HepG2 (cell line): ENCODE data around the gene ZNF575. TPM values are rescaled to one million over a fixed set of nuclear protein-coding genes. Genes with fewer than 3 reads are reported as not detected.
A peak's percentile ranks its signal among the peaks of the same experiment; 100 is the strongest.

ENCODE experiments used
- ATF7-NPFF ChIP-seq: sonication (generic); formaldehyde crosslinking; IDR thresholded peaks from 2 replicates; pipeline ENCODE4 v1.8.1; 2023; ENCODE audit warnings: mild to moderate bottlenecking, low read depth, missing genetic modification reagents, moderate library complexity
- HDAC2 ChIP-seq: sonication (generic); formaldehyde crosslinking; IDR thresholded peaks from 2 replicates; pipeline ENCODE4 v1.4.0; 2020; ENCODE audit warnings: missing genetic modification reagents
- HHEX ChIP-seq: IDR thresholded peaks from 2 replicates; pipeline ENCODE4 v1.6.1; 2016; ENCODE audit warnings: control low read depth
- HMGXB3 ChIP-seq: sonication (generic); formaldehyde crosslinking; IDR thresholded peaks from 2 replicates; pipeline ENCODE4 v1.4.0; 2020; ENCODE audit warnings: missing genetic modification reagents, borderline replicate concordance
- HOXA7 ChIP-seq: sonication (generic); formaldehyde crosslinking; IDR thresholded peaks from 2 replicates; pipeline ENCODE4 v1.8.1; 2022; ENCODE audit warnings: mild to moderate bottlenecking, missing genetic modification reagents, moderate library complexity
- JDP2 ChIP-seq: sonication (generic); formaldehyde crosslinking; IDR thresholded peaks from 2 replicates; pipeline ENCODE4 v1.8.1; 2022; ENCODE audit warnings: missing genetic modification reagents, borderline replicate concordance
- KLF11 ChIP-seq: IDR thresholded peaks from 2 replicates; pipeline ENCODE4 v1.6.1; 2016; ENCODE audit warnings: missing compliant biosample characterization
- KLF9 ChIP-seq: IDR thresholded peaks from 2 replicates; pipeline ENCODE4 v1.6.1; 2016; ENCODE audit warnings: low read depth
- MXD3 ChIP-seq: IDR thresholded peaks from 2 replicates; pipeline ENCODE4 v1.6.1; 2016; ENCODE audit warnings: mild to moderate bottlenecking, missing biosample characterization, missing genetic modification reagents
- PAX8 ChIP-seq: sonication (generic); formaldehyde crosslinking; IDR thresholded peaks from 2 replicates; pipeline ENCODE4 v1.8.0; 2022; ENCODE audit warnings: mild to moderate bottlenecking, missing genetic modification reagents, borderline replicate concordance
- RBM39 ChIP-seq: fragments of 200-400 bp; formaldehyde crosslinking; IDR thresholded peaks from one replicate; pipeline ENCODE4 v1.6.1; 2018; ENCODE audit warnings: antibody characterized with exemption, mild to moderate bottlenecking, low read depth, low read length; ENCODE audit not compliant: poor library complexity, severe bottlenecking
- THYN1 ChIP-seq: sonication (generic); formaldehyde crosslinking; IDR thresholded peaks from 2 replicates; pipeline ENCODE4 v1.8.1; 2023; ENCODE audit warnings: low read depth, mild to moderate bottlenecking, moderate library complexity, missing genetic modification reagents, borderline replicate concordance
- TOPORS ChIP-seq: sonication (generic); formaldehyde crosslinking; IDR thresholded peaks from 2 replicates; pipeline ENCODE4 v1.8.0; 2023; ENCODE audit warnings: mild to moderate bottlenecking, missing genetic modification reagents
- UBTF ChIP-seq: sonication (generic); formaldehyde crosslinking; IDR thresholded peaks from 2 replicates; pipeline ENCODE4 v1.4.0; 2020; ENCODE audit warnings: mild to moderate bottlenecking, missing genetic modification reagents
- ZBTB7A ChIP-seq: sonication (generic); formaldehyde crosslinking; IDR thresholded peaks from 2 replicates; pipeline ENCODE4 v1.8.0; 2022; ENCODE audit warnings: mild to moderate bottlenecking, missing genetic modification reagents
- ZBTB7B ChIP-seq: sonication (generic); formaldehyde crosslinking; IDR thresholded peaks from 2 replicates; pipeline ENCODE4 v1.4.0; 2020; ENCODE audit warnings: missing genetic modification reagents
- ZBTB8A ChIP-seq: sonication (generic); formaldehyde crosslinking; IDR thresholded peaks from 2 replicates; pipeline ENCODE4 v1.4.0; 2020; ENCODE audit warnings: mild to moderate bottlenecking, low read depth, missing genetic modification reagents, borderline replicate concordance
- ZNF282 ChIP-seq: fragments of 450-650 bp; IDR thresholded peaks from 2 replicates; pipeline ENCODE4 v1.6.1; 2018; ENCODE audit not compliant: partially characterized antibody
- ZNF331 ChIP-seq: sonication (generic); formaldehyde crosslinking; IDR thresholded peaks from 2 replicates; pipeline ENCODE4 v1.4.0; 2020; ENCODE audit warnings: missing genetic modification reagents
- ZNF557 ChIP-seq: sonication (generic); formaldehyde crosslinking; IDR thresholded peaks from 2 replicates; pipeline ENCODE4 v1.4.0; 2020; ENCODE audit warnings: missing genetic modification reagents
- ZNF576 ChIP-seq: sonication (generic); formaldehyde crosslinking; IDR thresholded peaks from 2 replicates; pipeline ENCODE4 v1.4.0; 2020; ENCODE audit warnings: mild to moderate bottlenecking, missing genetic modification reagents
- ZNF761 ChIP-seq: sonication (generic); formaldehyde crosslinking; conservative IDR thresholded peaks from 2 replicates; pipeline ENCODE4 v1.4.0; 2020; ENCODE audit warnings: mild to moderate bottlenecking, missing genetic modification reagents
- ZNF816 ChIP-seq: sonication (generic); formaldehyde crosslinking; IDR thresholded peaks from 2 replicates; pipeline ENCODE4 v1.8.0; 2022; ENCODE audit warnings: missing genetic modification reagents, mild to moderate bottlenecking, borderline replicate concordance
- polyA plus RNA-seq, 8 experiments: library from polyadenylated mRNA; depleted of rRNA in 3 of 8; stranded (reverse) in 7 of 8; unstranded in 1 of 8; fragments of >200 nt; fragmentation: Illumina TruSeq in 4 of 8; extraction: Trizol in 4 of 8; gene quantifications; 2 replicates each; pipeline versions ENCODE4 v1.2.1 to v1.2.3, GENCODE V29; 2011 to 2016; ENCODE audit warnings: low read depth in 4 of 8, missing spikeins in 1 of 8, mixed read lengths in 1 of 8; ENCODE audit not compliant: insufficient read depth in 1 of 8
- total RNA-seq, 5 experiments: library from RNA; depleted of rRNA; stranded (reverse); fragments of >200 nt; fragmentation: Illumina TruSeq; extraction: Trizol; gene quantifications; 2 replicates each; pipeline ENCODE4 v1.2.3, GENCODE V29; 2016; ENCODE audit warnings: low read depth in 1 of 5

ZNF575 gene
- total and polyA plus RNA-seq, 2 of the 13 experiments (the other 11 are each of a cell fraction or from before 2014, with no cell fraction given), result 0.17 to 0.27 TPM

GRCh38 chr19:43526884-43527859 is 5.8 kb upstream of the ZNF575 start, which contains the start of gene ETHE1 (continued):
- TF ChIP-seq HMGXB3 (CRISPR knock-in tag), result no peak
- no peak for TF ChIP-seq HOXA7
- no peak for TF ChIP-seq ZNF282
- TF ChIP-seq TOPORS (CRISPR knock-in tag), result no peak; the same call in 1 of the 2 replicates
- no peak for TF ChIP-seq ZNF557 (CRISPR knock-in tag)
- peak; percentile 65 for TF ChIP-seq UBTF (CRISPR knock-in tag)
- TF ChIP-seq PAX8 (CRISPR knock-in tag), result no peak
- no peak for TF ChIP-seq KLF9 (CRISPR knock-in tag)
- no peak for TF ChIP-seq HHEX
- TF ChIP-seq ZNF761 (CRISPR knock-in tag), result no peak
- TF ChIP-seq ATF7-NPFF (CRISPR knock-in tag), result peak; percentile 84
- no peak for TF ChIP-seq ZNF576 (CRISPR knock-in tag)
- TF ChIP-seq ZBTB7B (CRISPR knock-in tag), result peak; percentile 91
- peak; percentile 40; the same call in 1 of the 2 replicates for TF ChIP-seq MXD3 (CRISPR knock-in tag)
- no peak for TF ChIP-seq HDAC2 (CRISPR knock-in tag)
- TF ChIP-seq ZNF816 (CRISPR knock-in tag), result no peak
- no peak for TF ChIP-seq THYN1 (CRISPR knock-in tag)
- 0 out of 2 replicates have a peak, but pooled peaks have one; percentile 41 for TF ChIP-seq KLF11 (CRISPR knock-in tag)
- peak; percentile 28 for TF ChIP-seq RBM39
- peak; percentile 57; the same call in 1 of the 2 replicates for TF ChIP-seq ZBTB8A
- peak; percentile 86 for TF ChIP-seq ZBTB7A (CRISPR knock-in tag)
- TF ChIP-seq JDP2 (CRISPR knock-in tag), result no peak
- TF ChIP-seq ZNF331 (CRISPR knock-in tag), result peak; percentile 81
